WTC11 (cell line): Measurements from ENCODE around the gene RPL22L1. TPM values are rescaled to one million over a fixed set of nuclear protein-coding genes. Genes with fewer than 3 reads are reported as not detected.
"Not testable (repeated sequence)": the region's sequence is repeated elsewhere in the genome, so short reads cannot be mapped to it uniquely, and the experiment has no call there.

Experiments used
- ATAC-seq: fragments of 200-7000 bp; cut with Tn5 transposase; 2 replicates; pipeline ENCODE4 v1.10.0; 2021; ENCODE audit warnings: mild to moderate bottlenecking, moderate library complexity
- CTCF ChIA-PET: fragments of 300-600 bp; sonication (Branson Sonifier 250); formaldehyde crosslinking; loops from one replicate; lab custom pipeline; 2021; ENCODE audit warnings: antibody characterized with exemption; lab: Charles Lee
- POLR2A ChIA-PET: fragments of 350-600 bp; sonication (Branson Sonifier 250); formaldehyde crosslinking; loops from one replicate; lab custom pipeline; 2021; ENCODE audit warnings: antibody characterized with exemption; lab: Charles Lee
- DNase-seq: peaks from one replicate; pipeline ENCODE4 v3.0.0; 2021; ENCODE audit warnings: low spot score
- H3K27ac Mint-ChIP-seq: 2 replicates; pipeline ENCODE4 v1.8.0; 2021; ENCODE audit warnings: mixed read lengths
- H3K27me3 Mint-ChIP-seq: 2 replicates; pipeline ENCODE4 v1.8.0; 2021; ENCODE audit warnings: low read depth, mild to moderate bottlenecking, moderate library complexity, mixed read lengths
- H3K36me3 Mint-ChIP-seq: 2 replicates; pipeline ENCODE4 v1.8.0; 2021; ENCODE audit warnings: mixed read lengths
- H3K4me1 Mint-ChIP-seq: 2 replicates; pipeline ENCODE4 v1.8.0; 2022; ENCODE audit warnings: mixed read lengths
- H3K4me3 Mint-ChIP-seq: 2 replicates; pipeline ENCODE4 v1.8.0; 2021; ENCODE audit warnings: mild to moderate bottlenecking, moderate library complexity, mixed read lengths
- H3K9me3 Mint-ChIP-seq: 2 replicates; pipeline ENCODE4 v1.8.0; 2021; ENCODE audit warnings: mixed read lengths
- AFF4 ChIP-seq: sonication (generic); formaldehyde crosslinking; IDR thresholded peaks from 2 replicates; pipeline ENCODE4 v1.8.1; 2023; ENCODE audit warnings: mild to moderate bottlenecking, missing genetic modification reagents, borderline replicate concordance
- CREM ChIP-seq: sonication (generic); formaldehyde crosslinking; IDR thresholded peaks from 2 replicates; pipeline ENCODE4 v1.8.1; 2022; ENCODE audit warnings: mild to moderate bottlenecking, missing genetic modification reagents, moderate library complexity
- ELF4 ChIP-seq: sonication (generic); formaldehyde crosslinking; IDR thresholded peaks from 2 replicates; pipeline ENCODE4 v1.8.1; 2022; ENCODE audit warnings: low read depth, mild to moderate bottlenecking, moderate library complexity, missing genetic modification reagents
- NR2C2 ChIP-seq: sonication (generic); formaldehyde crosslinking; IDR thresholded peaks from 2 replicates; pipeline ENCODE4 v1.8.0; 2022; ENCODE audit warnings: mild to moderate bottlenecking, missing genetic modification reagents
- PRDM15 ChIP-seq: sonication (generic); formaldehyde crosslinking; IDR thresholded peaks from 2 replicates; pipeline ENCODE4 v1.8.0; 2022; ENCODE audit warnings: missing genetic modification reagents
- SP1 ChIP-seq: sonication (generic); formaldehyde crosslinking; conservative IDR thresholded peaks from 2 replicates; pipeline ENCODE4 v1.8.1; 2022; ENCODE audit warnings: missing genetic modification reagents
- TEAD4 ChIP-seq: sonication (generic); formaldehyde crosslinking; IDR thresholded peaks from 2 replicates; pipeline ENCODE4 v1.8.0; 2022; ENCODE audit warnings: mild to moderate bottlenecking, missing genetic modification reagents
- ZNF138 ChIP-seq: sonication (generic); formaldehyde crosslinking; conservative IDR thresholded peaks from 2 replicates; pipeline ENCODE4 v1.8.1; 2022; ENCODE audit warnings: mild to moderate bottlenecking, moderate library complexity, missing genetic modification reagents
- total RNA-seq: library from RNA; stranded (reverse); gene quantifications from 3 replicates; pipeline ENCODE4 v1.2.3, GENCODE V29; 2021
- TF ChIP-seq, protein P1 (sequence below): sonication (generic); formaldehyde crosslinking; IDR thresholded peaks from 2 replicates; pipeline ENCODE4 v1.8.1; 2023; ENCODE audit warnings: mild to moderate bottlenecking, missing genetic modification reagents, moderate library complexity
- TF ChIP-seq, protein P2 (sequence below): fragments of 250-450 bp; sonication (Bioruptor Pico); IDR thresholded peaks from 2 replicates; pipeline ENCODE4 v2.1.2; 2022; ENCODE audit warnings: mild to moderate bottlenecking, moderate library complexity
- TF ChIP-seq, protein P3 (sequence below): sonication (generic); formaldehyde crosslinking; IDR thresholded peaks from 2 replicates; pipeline ENCODE4 v1.8.0; 2022; ENCODE audit warnings: mild to moderate bottlenecking, missing genetic modification reagents

RPL22L1 gene
- total RNA-seq, 1 experiment from 2014 or later: 169 TPM

- H3K9me3 Mint-ChIP-seq: peaks cover under 1% of the 10 kb centered on the region
- H3K4me3 Mint-ChIP-seq: no peak overlapping the region
- peaks cover under 1% of the 10 kb centered on the region for H3K36me3 Mint-ChIP-seq
- DNase-seq (no peak), ATAC-seq (peak; percentile 43)
- H3K27ac Mint-ChIP-seq: peak overlapping the region; percentile 8
- TF ChIP-seq PRDM15: no peak
- ChIA-PET POLR2A (no interaction called here), CTCF (interaction anchor here (0.6 to 1.9 kb wide), 6 partner anchors 14 to 464 kb away, joined by 3 to 14 read pairs (median 4); no protein-coding TSS in a partner anchor)
- H3K27me3 Mint-ChIP-seq: peaks cover 21% of the 10 kb centered on the region
- H3K4me1 Mint-ChIP-seq: peaks cover 72% of the 10 kb centered on the region
Measured at GRCh38 chr3:170829546-170830272, 40.3 kb downstream of the RPL22L1 start.

- ATAC-seq (peak; percentile 70), DNase-seq (no peak)
- peaks cover 36% of the 10 kb centered on the region for H3K36me3 Mint-ChIP-seq
- H3K4me3 Mint-ChIP-seq: no peak overlapping the region
- peak overlapping the region; percentile 54 for H3K27ac Mint-ChIP-seq
- CTCF ChIA-PET: interaction anchor here (0.9 to 2.7 kb wide), 6 partner anchors 14 to 412 kb away, joined by 3 to 10 read pairs (median 6); partner anchors contain the start of gene SLC7A14
- peaks cover 53% of the 10 kb centered on the region for H3K4me1 Mint-ChIP-seq
- TF ChIP-seq TEAD4: no peak
- no peak for TF ChIP-seq ZNF138 (CRISPR knock-in tag)
- no peak for TF ChIP-seq AFF4 (CRISPR knock-in tag)
- TF ChIP-seq, protein P1, sequence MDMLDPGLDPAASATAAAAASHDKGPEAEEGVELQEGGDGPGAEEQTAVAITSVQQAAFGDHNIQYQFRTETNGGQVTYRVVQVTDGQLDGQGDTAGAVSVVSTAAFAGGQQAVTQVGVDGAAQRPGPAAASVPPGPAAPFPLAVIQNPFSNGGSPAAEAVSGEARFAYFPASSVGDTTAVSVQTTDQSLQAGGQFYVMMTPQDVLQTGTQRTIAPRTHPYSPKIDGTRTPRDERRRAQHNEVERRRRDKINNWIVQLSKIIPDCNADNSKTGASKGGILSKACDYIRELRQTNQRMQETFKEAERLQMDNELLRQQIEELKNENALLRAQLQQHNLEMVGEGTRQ (CRISPR knock-in tag): no peak
- TF ChIP-seq CREM: no peak
- TF ChIP-seq SP1 (CRISPR knock-in tag): no peak
- TF ChIP-seq, protein P2, sequence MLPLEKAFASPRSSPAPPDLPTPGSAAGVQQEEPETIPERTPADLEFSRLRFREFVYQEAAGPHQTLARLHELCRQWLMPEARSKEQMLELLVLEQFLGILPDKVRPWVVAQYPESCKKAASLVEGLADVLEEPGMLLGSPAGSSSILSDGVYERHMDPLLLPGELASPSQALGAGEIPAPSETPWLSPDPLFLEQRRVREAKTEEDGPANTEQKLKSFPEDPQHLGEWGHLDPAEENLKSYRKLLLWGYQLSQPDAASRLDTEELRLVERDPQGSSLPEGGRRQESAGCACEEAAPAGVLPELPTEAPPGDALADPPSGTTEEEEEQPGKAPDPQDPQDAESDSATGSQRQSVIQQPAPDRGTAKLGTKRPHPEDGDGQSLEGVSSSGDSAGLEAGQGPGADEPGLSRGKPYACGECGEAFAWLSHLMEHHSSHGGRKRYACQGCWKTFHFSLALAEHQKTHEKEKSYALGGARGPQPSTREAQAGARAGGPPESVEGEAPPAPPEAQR: no peak
- TF ChIP-seq ELF4 (CRISPR knock-in tag): no peak
- no peak for TF ChIP-seq NR2C2
- TF ChIP-seq, protein P3, sequence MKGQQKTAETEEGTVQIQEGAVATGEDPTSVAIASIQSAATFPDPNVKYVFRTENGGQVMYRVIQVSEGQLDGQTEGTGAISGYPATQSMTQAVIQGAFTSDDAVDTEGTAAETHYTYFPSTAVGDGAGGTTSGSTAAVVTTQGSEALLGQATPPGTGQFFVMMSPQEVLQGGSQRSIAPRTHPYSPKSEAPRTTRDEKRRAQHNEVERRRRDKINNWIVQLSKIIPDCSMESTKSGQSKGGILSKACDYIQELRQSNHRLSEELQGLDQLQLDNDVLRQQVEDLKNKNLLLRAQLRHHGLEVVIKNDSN (CRISPR knock-in tag): no peak
- no peak for TF ChIP-seq PRDM15
- peaks cover 32% of the 10 kb centered on the region for H3K27me3 Mint-ChIP-seq
- POLR2A ChIA-PET: interaction anchor here (1.2 kb wide), 1 partner anchor 43 kb away, joined by 3 read pairs; the partner anchor contains the start of gene RPL22L1
- peaks cover 33% of the 10 kb centered on the region for H3K9me3 Mint-ChIP-seq
Measured at GRCh38 chr3:170826047-170826446, 43.9 kb downstream of the RPL22L1 start.

GRCh38 chr3:170823562-170823961 lies 46.4 kb downstream of the RPL22L1 start:
- H3K27ac Mint-ChIP-seq, DNase-seq, POLR2A ChIA-PET, H3K4me3 Mint-ChIP-seq, CTCF ChIA-PET, ATAC-seq: not testable (repeated sequence)
- Mint-ChIP-seq H3K9me3 (peaks cover 33% of the 10 kb centered on the region), H3K27me3 (peaks cover 20% of the 10 kb centered on the region), H3K4me1 (peaks cover 56% of the 10 kb centered on the region), H3K36me3 (peaks cover 36% of the 10 kb centered on the region)

DNA sequence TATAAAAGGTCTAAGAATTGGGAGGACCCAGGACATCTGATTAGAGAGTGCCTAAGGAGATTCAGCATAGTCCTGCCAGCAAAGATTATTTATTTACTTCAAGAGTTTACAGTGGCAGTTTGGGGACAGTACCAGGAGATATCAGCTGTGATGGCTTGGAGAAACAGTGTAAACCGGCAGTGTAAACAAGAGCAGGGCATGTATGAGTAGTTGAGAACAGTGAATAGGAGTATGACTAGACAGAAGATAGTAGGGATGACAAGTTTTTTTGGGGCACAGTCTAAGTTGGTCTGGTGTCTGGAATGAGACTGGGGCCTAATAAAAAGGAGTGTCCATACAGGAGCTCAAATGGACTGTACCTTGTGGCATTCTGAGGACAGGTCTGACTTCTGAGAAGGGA lies 51.7 kb downstream of the RPL22L1 start:
- not testable (repeated sequence) for H3K27ac Mint-ChIP-seq

More for the DNA sequence above, 51.7 kb downstream of the RPL22L1 start:
- peaks cover 87% of the 10 kb centered on the region for H3K4me1 Mint-ChIP-seq
- CTCF ChIA-PET, ATAC-seq, POLR2A ChIA-PET, DNase-seq, H3K4me3 Mint-ChIP-seq: not testable (repeated sequence)
- H3K9me3 Mint-ChIP-seq: peaks cover 21% of the 10 kb centered on the region
- peaks cover 22% of the 10 kb centered on the region for H3K36me3 Mint-ChIP-seq
- peaks cover 23% of the 10 kb centered on the region for H3K27me3 Mint-ChIP-seq
